Fibroblast of skin of back (primary cell): ENCODE measurements around the gene FASTK.
"Not testable (repeated sequence)": the region's sequence is repeated elsewhere in the genome, so short reads cannot be mapped to it uniquely, and the experiment has no call there.

Experiments used
- DNase-seq: peaks from one replicate; pipeline ENCODE4 v3.0.0-alpha.2; 2013

Gene FASTK

GRCh38 chr7:151046603-151047573 lies 33.7 kb downstream of the FASTK start:
- DNase-seq = no peak

DNA sequence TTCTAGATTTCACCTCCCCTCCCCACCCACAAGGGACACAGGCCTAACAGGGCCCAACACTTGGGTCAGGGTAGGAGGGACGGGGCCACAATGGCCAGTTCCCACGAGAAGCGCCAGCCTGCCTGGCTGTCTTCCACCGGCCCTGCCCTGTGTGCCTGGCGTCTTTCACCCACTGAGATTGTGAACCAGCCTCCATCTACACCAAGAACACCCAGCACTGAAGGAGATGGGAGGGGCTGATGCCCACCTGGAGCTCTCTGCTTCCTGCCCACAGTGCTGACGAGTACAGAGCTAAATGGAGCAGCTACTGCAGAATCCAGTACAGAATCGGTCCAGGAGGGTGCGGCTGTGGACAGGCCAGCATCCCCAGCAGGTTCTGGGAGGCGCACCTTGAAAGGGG lies 34.6 kb downstream of the FASTK start:
- no peak for DNase-seq

- DNase-seq = no peak
Measured at GRCh38 chr7:151045262-151045661, 35.3 kb downstream of the FASTK start.

DNA sequence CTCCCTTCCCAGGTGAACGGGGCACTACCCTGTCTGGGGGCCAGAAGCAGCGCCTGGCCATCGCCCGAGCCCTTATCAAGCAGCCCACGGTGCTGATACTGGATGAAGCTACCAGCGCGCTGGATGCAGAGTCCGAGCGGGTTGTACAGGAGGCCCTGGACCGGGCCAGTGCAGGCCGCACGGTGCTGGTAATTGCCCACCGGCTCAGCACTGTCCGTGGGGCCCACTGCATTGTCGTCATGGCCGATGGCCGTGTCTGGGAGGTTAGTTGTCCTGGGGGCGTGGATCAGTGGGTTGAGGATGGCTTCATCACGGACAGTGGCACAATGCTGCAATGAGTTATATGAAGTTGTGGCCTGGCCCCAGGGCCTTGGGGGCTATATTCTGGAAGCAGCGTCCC lies 36.6 kb downstream of the FASTK start:
- no peak for DNase-seq

DNA sequence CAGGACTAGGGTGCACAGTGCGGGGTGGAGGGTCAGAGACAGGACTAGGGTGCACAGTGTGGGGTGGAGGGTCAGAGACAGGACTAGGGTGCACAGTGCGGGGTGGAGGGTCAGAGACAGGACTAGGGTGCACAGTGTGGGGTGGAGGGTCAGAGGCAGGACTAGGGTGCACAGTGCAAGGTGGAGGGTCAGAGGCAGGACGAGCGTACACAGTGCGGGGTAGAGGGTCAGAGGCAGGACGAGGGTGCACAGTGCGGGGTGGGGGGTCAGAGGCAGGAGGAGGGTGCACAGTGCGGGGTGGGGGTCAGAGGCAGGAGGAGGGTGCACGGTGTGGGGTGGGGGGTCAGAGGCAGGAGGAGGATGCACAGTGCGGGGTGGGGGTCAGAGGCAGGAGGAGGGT lies 37.2 kb downstream of the FASTK start:
- not testable (repeated sequence) for DNase-seq

DNA sequence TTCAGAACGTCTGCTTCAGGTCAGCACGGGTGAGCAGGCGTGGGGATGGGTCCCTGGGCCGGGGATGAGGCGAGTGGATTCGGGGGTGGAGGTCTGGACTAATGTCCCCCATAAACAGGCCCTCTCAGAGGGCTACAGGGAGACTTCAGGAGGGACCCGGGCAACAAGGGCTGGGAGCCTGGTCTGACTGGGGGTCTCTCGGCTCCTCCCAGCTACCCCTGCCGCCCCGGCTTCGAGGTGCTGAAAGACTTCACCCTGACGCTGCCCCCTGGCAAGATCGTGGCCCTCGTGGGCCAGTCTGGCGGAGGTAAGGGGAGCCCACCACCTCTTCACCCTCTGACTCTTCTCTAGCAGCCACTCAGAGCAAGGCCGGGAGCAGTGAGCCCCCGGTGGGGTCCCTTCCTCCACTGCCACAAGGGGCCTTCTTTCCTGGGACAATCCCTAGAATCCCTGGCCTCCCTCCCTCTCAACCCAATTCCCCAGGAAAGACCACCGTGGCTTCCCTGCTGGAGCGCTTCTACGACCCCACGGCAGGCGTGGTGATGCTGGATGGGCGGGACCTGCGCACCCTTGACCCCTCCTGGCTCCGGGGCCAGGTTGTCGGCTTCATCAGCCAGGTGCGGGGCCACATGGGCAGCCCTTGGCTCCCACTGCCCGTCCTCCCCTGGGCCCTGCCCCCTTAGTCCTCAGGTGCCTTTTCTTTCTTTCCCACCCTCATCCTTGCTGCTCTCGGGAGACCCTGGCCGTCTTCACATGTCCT lies 39.8 kb downstream of the FASTK start:
- DNase-seq = no peak

DNA sequence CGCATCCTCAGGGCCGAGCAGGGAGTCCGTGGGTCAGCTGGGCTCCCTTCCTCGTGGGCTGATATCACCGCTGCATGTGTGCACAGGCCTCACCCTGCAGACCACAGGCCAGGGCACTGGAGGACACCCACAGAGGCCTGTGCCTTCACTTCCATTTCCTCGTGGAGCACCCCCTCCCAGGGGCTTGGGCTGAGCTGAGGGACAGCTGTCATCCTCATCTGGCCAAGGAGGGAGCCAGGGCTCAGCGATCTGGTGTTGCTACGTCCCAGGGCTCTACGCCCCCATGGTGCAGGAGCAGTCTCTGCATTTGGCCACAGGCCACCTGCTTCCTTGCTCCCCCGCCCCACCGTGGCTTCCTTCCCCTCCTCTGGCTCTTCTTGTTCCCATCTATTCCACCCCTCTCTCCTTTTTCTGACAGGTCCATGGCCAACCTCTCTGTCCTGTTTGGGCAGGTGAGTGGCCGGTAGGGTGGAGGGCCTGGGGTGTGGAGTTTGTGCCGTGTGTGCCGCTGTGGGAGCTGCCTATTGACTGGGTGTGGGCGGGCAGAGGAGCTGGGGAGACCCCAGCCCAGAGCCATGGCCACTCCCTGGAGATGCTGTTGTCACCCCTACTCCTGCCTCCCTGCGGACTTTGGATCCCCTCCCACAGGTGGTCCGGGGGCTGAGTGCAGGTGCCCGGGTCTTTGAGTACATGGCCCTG lies 40.6 kb downstream of the FASTK start:
- DNase-seq = no peak

- peak; percentile 97 for DNase-seq
Measured at GRCh38 chr7:151038951-151039849, 41.4 kb downstream of the FASTK start.

- no peak for DNase-seq
Measured at GRCh38 chr7:151035902-151036301, 44.7 kb downstream of the FASTK start.

DNA sequence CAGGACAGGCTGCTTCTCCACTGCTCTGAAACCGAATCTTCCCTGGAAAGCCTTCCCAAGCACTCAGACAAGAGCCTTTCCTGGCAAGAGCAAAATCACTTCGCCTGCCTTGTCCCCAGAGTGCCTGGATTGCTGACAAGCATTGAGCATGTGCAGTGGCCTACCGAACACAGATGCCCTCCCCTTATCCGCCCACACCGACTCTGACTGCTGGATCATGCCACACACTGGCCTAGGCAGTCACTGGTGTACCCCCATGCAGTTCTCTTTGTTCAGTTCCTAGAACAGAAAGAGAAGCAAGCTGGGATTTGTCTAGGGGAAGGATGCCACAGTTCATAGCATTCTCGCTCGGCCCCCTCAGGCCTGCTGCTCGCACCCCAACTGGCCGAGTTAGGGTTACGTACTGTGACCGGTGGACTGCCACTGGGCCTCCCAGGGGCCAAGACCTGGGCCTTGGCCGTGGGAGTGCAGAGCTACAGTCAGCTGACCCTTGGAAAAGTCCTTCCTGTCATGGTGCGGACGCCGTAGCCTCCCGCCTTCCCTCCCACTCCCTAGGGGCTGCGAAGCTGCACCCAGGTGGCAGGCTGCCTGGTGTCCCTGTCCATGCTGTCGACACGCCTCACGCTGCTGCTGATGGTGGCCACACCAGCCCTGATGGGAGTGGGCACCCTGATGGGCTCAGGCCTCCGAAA lies 45.4 kb downstream of the FASTK start:
- no peak for DNase-seq

GRCh38 chr7:151034312-151035025 lies 46.1 kb downstream of the FASTK start:
- no peak for DNase-seq

GRCh38 chr7:151033864-151034249 lies 46.8 kb downstream of the FASTK start:
- no peak for DNase-seq

DNA sequence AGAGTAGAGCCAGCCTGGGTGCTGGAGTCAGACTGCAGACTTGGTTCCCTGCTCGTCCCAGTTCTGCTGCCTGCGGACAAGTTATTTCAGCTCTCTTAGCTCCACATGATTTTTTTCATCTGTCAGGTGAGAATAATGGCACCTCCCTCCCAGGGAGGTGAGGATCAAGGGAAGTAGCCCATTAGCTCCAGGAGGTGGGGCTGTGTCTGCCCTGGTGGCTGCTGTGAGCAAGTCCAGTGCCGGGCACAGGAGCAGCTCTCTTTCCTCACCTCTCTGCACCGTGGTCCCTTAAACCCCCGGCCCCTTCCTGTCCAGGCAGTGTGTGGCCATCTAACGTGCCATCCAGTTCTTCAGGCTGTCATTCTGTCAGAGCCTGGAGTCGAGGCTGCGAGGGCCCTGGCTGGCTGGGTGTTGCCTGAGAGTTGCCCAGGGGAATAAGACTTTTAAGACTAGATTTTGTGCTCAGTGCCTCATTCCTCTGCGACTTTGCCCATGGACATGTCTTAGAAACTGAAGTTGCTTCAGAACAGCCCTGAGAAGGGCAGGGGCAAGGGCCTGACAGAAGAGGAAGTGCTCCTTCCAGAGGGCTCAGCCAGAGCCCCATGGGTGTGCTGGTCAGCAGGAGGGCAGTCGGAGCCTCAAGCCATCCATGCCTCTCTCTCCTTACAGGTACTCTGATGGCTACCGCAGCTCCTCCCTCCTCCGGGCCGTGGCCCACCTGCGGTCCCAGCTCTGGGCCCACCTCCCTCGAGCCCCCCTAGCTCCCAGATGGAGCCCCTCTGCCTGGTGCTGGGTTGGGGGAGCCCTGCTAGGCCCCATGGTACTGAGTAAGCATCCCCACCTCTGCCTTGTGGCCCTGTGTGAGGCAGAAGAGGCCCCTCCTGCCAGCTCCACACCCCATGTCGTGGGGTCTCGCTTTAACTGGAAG lies 47.4 kb downstream of the FASTK start:
- DNase-seq = no peak

DNA sequence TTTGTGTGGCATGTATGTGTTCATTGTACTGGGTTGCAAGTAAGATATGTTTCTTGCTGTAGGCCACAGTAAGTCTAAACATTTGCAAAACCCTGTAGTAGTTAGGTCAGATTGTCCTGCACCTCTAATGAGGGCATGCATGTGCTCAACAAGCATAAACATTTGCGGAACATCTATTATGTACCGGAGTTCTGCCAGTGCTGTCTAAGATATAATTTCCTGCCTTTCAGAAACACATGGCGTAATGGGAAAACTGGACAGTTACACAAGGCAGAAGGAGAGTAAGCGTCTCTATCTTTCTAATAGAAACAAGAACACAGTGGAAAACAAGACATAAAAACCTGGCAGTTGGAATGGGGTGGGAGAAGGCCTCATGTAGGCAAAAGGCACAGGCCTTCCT lies 49.6 kb downstream of the FASTK start:
- no peak for DNase-seq

DNA sequence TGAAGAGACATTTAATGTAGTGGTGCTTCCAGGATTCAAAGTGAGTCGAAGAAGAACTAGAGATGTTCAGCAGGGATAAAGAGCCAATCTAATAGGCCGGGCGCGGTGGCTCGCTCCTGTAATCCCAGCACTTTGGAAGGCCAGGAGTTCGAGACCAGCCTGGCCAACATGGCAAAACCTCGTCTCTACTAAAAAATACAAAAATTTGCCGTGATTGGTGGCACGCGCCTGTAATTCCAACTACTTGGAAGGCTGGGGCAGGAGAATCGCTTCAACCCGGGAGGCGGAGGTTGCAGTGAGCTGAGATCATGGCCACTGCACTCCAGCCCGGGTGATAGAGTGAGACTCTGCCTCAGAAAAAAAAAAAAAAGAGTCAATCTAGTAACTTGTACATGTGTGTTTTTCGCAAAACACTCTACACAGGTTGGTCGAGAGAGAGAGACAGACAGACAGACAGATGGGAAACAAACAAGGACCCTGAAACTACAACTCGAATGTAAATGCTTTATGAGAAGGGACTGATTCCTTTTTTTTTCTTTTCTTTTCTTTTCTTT lies 51.6 kb downstream of the FASTK start:
- no peak for DNase-seq

DNA sequence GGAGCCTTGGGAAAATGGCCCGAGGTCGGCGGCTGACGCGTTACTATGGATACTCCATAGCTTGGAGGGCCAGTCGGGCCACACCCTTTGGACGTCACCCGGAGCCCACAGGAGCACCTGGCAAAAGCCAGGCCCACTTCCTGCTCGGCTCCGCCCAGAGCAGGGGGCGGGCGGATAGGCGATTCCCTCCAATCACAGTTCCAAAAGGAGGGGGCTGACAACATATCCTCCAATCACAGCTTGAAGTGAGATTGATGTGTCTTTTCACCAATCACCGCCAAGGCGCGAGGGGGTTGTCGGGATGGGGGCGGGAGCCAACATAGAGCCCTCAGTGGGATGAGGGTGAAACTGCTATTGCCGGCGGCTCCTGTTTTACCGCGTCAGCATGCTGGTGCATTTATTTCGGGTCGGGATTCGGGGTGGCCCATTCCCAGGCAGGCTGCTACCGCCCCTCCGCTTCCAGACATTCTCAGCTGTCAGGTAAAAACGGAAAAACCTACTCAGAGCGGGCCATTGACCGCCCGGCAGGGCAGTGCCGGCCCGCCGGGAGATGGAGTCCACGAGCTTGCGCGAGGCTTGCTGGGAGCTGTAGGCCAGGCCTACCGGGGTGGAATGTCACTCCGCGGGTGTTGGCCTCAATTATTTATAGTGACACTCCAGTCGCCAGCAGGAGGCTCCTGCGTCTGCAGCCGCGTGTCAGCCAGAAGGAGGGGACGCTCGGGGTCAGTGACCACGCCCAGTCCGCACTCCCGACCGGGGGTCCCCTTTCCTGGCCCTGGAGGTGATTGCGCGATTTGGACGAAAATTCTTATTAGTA lies 52.3 kb downstream of the FASTK start, which contains the start of gene ABCB8:
Gene ABCB8 (plus strand): TSS at position 320 of the 817 bp plus-strand sequence. CDS start 66 bp downstream, at position 386.
- peak; percentile 98 for DNase-seq

DNA sequence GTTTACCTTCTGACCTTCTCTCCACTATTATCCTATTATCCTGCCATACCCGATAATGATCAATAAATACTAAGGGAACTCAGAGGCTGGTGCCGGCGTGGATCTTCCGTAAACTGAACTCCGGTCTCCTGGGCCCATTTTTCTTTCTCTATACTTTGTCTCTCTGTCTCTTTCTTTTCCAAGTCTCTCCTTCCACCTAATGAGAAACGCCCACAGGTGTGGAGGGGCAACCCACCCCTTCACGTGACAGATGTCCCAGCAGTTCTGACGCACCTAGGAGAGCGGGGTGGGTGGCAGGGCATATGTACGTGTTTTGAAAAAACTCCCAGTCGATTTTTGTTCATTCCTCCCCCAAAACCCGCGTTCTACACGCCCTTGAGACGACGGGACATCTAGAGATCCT lies 52.9 kb downstream of the FASTK start:
- not testable (repeated sequence) for DNase-seq
